SH-SY5Y (cell line): Measurements from ENCODE around the gene KIF21A.

ENCODE experiments used
- GATA2 ChIP-seq: IDR thresholded peaks from 2 replicates; pipeline ENCODE4 v1.6.1; 2011; ENCODE audit warnings: mild to moderate bottlenecking, low read depth, low read length
- GATA3 ChIP-seq: IDR thresholded peaks from 2 replicates; pipeline ENCODE4 v1.6.1; 2011; ENCODE audit warnings: low read depth, mild to moderate bottlenecking, low read length, moderate library complexity

DNA sequence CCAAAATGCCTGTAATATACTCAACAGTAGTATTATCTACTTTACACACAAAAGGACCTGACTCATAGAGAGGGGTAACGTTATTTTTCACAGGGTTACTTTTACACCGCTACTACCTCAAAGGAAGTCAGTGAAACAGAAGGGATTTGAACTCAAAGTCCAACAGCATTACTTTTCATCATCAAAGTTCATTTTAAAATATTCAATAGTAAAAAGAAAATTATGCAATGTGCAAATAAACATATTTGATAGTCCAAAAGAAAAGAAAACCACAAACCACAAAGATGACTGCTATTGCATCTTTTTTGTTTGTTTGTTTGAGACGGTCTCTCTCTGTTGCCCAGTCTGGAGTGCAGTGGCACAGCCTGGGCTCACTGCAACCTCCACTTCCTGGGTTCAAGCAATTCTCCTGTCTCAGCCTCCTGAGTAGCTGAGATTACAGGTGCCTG lies 15.5 kb downstream of the KIF21A start:
- no peak for TF ChIP-seq GATA2
- TF ChIP-seq GATA3, result no peak
